Hematopoietic multipotent progenitor cell treated with erythropoietin and hydrocortisone succinate and interleukin-3 and kit ligand, for 15 days (in vitro differentiated cells): ENCODE data around the gene RPRD1A.
"Not testable (repeated sequence)": the region's sequence is repeated elsewhere in the genome, so short reads cannot be mapped to it uniquely, and the experiment has no call there.

Experiments used
- DNase-seq: peaks from one replicate; pipeline ENCODE4 v3.0.0-alpha.2; 2015; ENCODE audit warnings: low spot score

RPRD1A gene

DNA sequence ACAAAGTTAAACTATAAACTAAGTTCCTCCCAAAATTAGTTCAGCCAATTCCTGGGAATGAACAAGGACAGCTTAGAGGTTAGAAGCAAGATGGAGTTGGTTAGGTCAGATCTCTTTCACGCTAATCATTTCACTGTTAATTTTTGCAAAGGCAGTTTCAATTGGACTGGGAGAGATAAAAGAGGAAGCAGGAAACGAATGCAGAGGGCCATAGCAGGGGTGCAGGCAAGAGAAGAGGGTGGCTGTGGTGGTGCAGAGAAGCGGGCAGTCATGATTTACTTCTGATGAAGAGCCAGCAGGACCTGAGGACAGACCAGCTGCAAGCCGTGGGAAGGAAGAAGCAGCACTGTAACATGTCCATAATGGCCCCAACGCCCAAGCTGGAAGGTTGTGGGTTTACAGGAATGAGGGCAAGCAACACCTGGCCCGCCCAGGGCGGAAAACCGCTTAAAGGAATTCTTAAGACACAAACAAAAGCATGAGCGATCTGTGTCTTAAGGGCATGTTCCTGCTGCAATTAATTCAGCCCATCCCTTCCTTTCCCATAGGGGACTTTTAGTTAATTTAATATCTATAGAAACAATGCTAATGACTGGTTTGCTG is 99.0 kb downstream of the RPRD1A start:
- DNase-seq, result no peak

DNA sequence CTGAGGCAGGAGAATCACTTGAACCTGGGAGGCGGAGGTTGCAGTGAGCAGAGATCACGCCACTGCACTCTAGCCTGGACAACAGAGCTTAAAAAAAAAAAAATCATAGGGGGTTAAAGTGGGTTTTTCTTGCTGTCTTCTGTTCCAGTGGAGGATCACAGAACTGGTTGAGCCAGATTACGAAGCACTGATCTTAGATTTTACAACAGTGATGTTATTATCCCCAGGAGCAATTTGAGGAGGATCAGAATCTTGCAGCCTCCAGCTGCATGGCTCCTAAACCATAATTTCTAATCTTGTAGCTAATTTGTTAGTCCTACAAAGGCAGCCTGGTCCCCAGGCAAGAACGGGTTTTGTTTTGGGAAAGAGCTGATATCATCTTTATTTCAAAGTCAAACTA is 99.5 kb downstream of the RPRD1A start:
- not testable (repeated sequence) for DNase-seq

DNA sequence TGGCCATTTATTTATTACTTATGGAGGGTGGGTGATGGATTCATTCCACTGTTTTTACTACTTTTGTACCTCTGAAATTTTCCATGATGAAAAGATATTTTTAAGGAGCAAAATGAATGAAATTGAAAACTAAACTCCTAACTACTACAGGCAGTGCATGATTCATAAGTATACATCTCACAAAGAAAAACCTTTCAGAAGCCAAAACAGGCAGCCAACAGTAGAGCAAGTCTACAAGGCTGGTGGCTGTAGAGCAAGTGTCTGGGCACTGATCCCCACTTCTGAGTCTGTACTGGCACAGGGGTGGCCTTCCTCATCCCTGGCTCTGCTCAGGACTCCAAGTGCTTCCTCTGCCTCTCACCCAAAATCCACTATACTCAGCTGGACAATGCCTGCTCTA is 103.0 kb downstream of the RPRD1A start:
- DNase-seq, result no peak

DNA sequence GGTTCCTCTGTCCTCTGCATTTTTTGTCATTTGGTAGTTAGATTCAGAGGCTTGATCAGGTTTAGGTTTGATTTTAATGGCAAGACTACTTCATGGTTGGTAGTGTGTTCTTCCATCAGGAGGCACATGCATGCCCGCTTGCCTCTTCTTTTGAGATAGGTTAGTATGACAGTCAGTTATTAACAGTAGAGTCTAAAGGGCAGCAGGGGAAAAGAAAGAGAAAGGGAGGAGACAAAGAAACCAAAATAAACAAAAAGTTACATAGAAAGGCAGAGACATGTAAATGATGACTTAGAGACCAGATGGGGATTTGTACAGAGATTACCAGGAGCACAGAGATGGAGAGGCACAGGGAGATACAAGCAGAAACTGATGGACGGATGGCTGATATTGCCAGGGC is 105.0 kb downstream of the RPRD1A start:
- DNase-seq, result no peak

DNA sequence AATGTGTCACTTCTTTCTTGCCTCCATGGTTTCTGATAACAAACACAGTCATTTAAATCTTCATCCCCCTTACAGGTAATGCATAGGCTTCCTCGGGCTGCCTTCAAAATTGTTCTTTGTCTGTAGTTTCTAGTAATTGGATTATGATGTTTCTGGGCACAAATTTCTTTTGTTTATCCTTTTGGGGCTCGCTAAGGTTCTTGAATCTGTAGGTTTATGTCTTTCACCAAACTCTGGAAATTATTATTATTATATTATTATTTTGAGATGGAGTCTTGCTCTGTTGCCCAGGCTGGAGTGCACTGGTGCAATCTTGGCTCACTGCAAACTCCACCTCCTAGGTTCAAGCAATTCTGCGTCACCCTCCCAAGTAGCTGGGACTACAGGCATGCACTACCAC is 111.1 kb downstream of the RPRD1A start:
- DNase-seq, result no peak

DNA sequence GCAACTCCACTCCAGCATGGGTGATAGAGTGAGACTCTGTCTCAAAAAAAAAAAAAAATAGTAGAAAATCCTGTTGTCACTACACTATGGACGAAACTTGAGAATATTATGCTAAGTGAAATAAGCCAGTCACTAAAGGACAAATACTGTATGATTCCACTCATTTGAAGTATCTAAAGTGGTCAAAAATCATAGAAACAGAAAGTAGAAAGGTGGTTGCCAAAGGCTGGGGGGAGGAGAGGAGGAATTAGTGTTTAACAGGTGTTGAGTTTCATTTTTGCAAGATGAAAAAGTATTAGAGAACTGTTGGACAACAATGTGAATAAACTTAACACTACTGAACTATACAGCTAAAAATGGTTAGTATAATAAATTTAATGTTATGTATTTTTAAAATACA is 113.7 kb downstream of the RPRD1A start:
- DNase-seq, result no peak

DNA sequence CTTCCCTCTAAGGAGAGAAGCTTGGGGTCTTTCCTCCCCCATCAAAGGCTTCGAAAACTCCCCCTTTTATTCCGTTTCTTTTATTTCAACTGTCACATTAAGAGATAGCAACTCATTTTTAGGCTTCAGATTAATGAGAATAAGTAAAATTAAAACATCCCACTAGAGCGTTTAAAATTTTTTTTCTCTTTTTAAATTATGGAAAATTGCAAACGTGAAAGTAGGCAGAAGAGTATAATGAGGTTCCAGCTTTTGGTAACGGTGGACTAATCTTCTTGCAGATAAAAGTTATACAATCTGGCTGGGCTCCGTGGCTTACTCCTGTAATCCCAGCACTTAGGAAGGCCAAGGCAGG is 116.8 kb downstream of the RPRD1A start:
- no peak for DNase-seq

DNA sequence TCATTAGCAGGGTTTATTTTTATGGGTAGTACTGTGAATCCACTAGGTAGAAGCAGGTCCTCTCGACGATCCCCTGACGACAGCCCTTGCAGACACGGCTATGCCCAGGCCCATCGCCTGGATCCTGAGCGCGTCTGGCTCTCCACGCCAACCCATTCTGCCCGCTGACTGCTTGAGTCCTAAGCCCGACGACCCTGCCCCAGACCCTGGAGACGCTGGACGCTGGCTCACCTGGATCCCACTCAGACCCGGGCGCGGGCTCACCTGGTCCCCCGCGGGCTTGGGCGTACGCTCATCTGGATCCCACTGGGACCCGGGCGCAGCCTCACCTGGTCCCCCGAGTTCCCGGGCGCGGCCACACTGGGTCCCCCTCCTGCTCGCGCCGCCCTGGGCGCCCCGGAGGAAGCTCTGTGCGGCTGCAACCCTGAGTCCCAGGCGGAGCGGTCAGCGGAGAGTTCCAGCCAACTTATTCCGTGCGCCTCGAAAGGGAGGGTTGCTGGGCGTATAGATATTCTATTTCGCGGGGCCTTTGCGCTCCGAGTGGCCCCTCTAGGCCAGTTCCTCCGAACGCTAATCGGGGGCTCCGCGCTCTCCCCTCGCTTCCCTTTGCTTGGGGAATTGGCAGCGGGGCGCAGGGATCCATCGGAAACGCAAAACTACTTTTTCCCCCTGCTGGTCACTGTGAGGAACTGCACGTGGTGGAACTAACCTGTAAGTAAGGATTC is 117.3 kb downstream of the RPRD1A start:
- DNase-seq, result peak; percentile 68

DNA sequence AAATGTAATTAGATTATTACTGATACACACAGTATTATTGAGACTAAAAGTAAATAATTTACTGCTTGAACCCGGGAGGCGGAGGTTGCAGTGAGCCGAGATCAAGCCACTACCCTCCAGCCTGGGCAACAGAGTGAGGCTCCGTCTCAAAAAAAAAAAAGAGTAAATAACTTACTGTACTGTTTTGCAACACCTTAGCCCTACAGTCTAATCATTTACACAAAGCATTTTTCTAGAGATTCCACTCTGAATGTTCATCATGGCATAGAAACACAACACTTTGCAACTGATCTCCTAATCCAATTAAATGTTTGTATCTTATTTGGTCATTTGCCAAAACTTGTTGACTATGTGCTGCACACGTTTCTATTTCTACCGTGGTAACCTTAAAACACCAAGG is 118.3 kb downstream of the RPRD1A start:
- no peak for DNase-seq

DNA sequence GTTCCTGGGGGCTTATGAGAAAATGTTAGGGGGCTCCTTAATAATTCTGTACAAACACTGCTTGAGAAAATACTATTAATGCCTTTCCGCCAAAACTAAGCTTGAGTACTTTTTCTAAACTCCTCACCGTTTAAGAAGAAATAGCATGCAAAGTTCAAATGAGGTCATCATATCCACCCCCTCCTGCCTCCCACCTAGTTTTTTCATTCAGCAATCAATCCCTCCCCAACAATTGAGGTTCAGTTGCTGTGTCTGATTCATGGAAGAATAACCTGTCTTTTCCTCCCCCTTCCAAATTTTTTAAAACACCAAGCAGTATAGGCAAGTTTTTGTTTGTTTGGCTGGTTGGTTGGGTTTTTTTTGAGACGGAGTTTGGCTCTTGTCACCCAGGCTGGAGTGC is 119.3 kb downstream of the RPRD1A start:
- DNase-seq, result no peak

DNA sequence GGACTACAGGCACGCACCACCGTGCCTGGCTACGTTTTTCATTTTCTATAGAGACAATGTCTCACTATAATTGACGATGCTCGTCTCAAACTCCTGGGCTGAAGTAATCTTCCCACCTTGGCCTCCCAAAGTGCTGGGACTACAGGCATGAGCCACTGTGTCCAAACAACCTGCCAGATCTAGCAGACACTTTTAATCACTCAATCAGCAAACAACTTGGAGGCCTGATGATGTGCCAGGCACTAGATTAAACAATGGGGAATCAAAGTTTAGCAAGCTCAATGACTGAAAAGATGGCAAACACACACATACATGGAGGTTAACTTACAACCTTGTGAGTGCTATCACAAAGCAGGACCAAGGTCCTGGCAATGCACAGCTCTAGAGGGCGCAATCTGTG is 124.7 kb downstream of the RPRD1A start:
- no peak for DNase-seq

DNA sequence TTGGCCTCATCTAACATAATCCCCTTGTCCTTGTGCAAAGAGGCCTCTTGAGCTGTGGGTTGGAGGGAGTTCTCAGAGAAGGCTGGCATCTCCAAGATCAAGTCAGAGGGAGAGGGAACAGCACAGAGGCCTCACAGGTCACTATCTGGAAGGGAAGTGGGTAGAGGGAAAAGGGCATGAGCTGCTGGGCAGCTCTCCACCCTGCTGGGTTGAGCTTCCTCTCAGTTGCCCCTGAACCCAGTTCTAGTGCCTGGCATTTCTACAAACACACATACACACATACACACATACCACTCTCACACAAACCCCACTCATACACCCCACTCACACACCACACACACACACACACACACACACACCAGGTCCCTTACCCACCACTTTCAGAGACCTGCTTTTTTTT is 125.2 kb downstream of the RPRD1A start:
- DNase-seq, result no peak

DNA sequence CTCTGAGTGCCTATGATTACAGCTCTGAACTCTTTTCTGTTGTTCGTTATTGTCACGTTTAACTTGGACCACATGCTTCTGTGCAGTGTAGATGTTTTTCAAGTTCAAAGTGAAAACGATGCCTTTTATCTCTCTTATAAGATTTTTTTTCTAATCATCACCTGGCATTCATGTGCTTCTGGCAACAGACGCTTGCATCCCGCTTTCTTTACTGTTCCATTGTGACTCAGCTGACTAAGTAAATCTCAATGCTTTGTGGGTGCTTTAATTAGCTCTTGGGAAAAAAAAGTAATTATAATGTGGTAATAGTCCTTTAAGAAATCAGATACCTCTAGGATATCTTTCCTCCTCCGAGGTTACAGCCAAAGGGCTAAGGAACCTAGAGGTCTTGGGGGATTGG is 126.1 kb downstream of the RPRD1A start:
- DNase-seq, result no peak
